Endothelial cell of umbilical vein (primary cell): ENCODE results near the gene OR52B2.

Source experiments
- EZH2 ChIP-seq: IDR thresholded peaks from 2 replicates; pipeline ENCODE4 v1.6.1; 2012; ENCODE audit warnings: borderline replicate concordance, low read depth, mild to moderate bottlenecking, moderate library complexity, low read length, inconsistent platforms; ENCODE audit not compliant: severe bottlenecking
- GATA2 ChIP-seq: IDR thresholded peaks from 2 replicates; pipeline ENCODE4 v1.7.0; 2011; ENCODE audit warnings: low read depth, mild to moderate bottlenecking, moderate library complexity, mixed read lengths, low read length; ENCODE audit not compliant: insufficient read length, insufficient read depth
- JUN ChIP-seq: IDR thresholded peaks from 2 replicates; pipeline ENCODE4 v1.6.1; 2011; ENCODE audit warnings: borderline replicate concordance, low read depth; ENCODE audit not compliant: insufficient read length, insufficient read depth
- MYC ChIP-seq: IDR thresholded peaks from one replicate; pipeline ENCODE4 v1.6.1; 2011; ENCODE audit warnings: mild to moderate bottlenecking, low read depth, low read length
- POLR2A ChIP-seq: IDR thresholded peaks from 2 replicates; pipeline ENCODE4 v1.6.1; 2012; ENCODE audit warnings: low read depth, mild to moderate bottlenecking, control low read depth, low read length
- POLR2AphosphoS5 ChIP-seq: IDR thresholded peaks from 2 replicates; pipeline ENCODE4 v1.6.1; 2012; ENCODE audit warnings: low read depth, mild to moderate bottlenecking, control low read depth, low read length, moderate library complexity; ENCODE audit not compliant: insufficient read depth
- TF ChIP-seq, protein P1 (sequence below), 2 donors: IDR thresholded peaks; 1 replicate in 1 of 2; 2 replicates in 1 of 2; pipeline ENCODE4 v1.5.1; 2011; ENCODE audit warnings: low read length in 2 of 2, mild to moderate bottlenecking in 2 of 2, moderate library complexity in 2 of 2, control low read depth in 1 of 2, inconsistent platforms in 1 of 2, low read depth in 1 of 2; ENCODE audit not compliant: insufficient read depth in 1 of 2; ENCODE audit errors: extremely low read depth in 1 of 2
- TF ChIP-seq, protein P2 (sequence below): IDR thresholded peaks from 2 replicates; pipeline ENCODE4 v1.6.1; 2011; ENCODE audit not compliant: insufficient read depth, insufficient read length

DNA sequence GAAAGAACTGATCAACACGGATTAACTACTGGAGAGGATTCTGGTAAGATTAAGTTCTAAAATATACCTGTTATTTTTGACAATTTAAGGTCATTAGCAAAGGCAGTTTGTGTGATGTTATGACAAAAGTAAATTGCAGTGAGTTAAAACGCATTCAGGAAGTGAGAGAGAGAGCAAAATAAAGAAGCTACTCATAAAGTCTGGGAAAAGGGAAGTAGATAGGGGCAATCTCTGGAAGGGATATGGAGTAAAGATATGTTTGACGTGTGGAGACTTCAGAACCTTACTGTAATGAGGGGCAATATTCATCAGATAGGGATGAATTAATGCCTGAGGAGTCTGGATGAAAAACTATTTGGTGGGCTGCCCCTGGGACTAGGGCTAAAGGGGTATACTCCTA is 45.9 kb downstream of the OR52B2 start:
- TF ChIP-seq, protein P1, sequence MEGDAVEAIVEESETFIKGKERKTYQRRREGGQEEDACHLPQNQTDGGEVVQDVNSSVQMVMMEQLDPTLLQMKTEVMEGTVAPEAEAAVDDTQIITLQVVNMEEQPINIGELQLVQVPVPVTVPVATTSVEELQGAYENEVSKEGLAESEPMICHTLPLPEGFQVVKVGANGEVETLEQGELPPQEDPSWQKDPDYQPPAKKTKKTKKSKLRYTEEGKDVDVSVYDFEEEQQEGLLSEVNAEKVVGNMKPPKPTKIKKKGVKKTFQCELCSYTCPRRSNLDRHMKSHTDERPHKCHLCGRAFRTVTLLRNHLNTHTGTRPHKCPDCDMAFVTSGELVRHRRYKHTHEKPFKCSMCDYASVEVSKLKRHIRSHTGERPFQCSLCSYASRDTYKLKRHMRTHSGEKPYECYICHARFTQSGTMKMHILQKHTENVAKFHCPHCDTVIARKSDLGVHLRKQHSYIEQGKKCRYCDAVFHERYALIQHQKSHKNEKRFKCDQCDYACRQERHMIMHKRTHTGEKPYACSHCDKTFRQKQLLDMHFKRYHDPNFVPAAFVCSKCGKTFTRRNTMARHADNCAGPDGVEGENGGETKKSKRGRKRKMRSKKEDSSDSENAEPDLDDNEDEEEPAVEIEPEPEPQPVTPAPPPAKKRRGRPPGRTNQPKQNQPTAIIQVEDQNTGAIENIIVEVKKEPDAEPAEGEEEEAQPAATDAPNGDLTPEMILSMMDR (IDR thresholded peaks at IDR 0.05; ENCODE audit: extremely low read depth in 1 of 2, insufficient read depth in 1 of 2, low read depth in 1 of 2, low read length in 2 of 2), result no peak
- TF ChIP-seq POLR2A, result no peak
- TF ChIP-seq MYC, result no peak
- TF ChIP-seq JUN, result no peak
- no peak for TF ChIP-seq POLR2AphosphoS5
- TF ChIP-seq EZH2, result no peak
- TF ChIP-seq, protein P2, sequence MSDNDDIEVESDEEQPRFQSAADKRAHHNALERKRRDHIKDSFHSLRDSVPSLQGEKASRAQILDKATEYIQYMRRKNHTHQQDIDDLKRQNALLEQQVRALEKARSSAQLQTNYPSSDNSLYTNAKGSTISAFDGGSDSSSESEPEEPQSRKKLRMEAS, result no peak
- TF ChIP-seq GATA2, result no peak
